ENCODE data around the gene LRRC56.

The LRRC56 gene

GRCh38 chr11:536841-537621 is at the start of gene LRRC56:
LRRC56 (plus strand) TSS chr11:537527; CDS start chr11:540685, 3,158 bp downstream.
- DNase-seq (ENCODE audit: extremely low read depth in 1 of 2, low read depth in 1 of 2), result peak; percentile 82 to 90

DNA sequence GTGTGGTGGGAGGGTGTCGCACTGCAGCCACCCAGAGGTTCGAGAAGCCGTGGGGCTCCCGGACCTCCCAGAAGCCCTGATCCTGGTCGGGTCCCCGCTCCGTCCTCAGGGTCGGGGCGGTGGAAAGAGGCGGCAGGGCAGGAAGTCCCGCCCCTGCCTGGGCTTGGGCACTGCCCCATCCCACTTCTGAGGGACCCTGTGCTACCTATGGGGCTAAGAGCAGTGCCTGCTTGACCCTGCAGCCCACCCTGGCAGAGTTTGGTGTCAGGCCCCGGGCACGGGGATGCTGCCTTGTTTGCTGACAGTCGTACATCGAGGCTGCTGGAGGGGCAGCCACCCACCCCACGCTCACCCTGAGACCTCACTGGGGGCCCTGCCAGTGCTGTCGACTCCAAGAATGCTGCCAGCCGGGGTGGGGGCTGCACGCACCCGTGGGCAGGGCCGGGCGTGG is 49.7 kb upstream of the LRRC56 start:
- no peak for DNase-seq (ENCODE audit: extremely low read depth in 1 of 2, low read depth in 1 of 2)

GRCh38 chr11:488062-488461 is 49.3 kb upstream of the LRRC56 start:
- no peak for DNase-seq (ENCODE audit: extremely low read depth in 1 of 2, low read depth in 1 of 2)

DNA sequence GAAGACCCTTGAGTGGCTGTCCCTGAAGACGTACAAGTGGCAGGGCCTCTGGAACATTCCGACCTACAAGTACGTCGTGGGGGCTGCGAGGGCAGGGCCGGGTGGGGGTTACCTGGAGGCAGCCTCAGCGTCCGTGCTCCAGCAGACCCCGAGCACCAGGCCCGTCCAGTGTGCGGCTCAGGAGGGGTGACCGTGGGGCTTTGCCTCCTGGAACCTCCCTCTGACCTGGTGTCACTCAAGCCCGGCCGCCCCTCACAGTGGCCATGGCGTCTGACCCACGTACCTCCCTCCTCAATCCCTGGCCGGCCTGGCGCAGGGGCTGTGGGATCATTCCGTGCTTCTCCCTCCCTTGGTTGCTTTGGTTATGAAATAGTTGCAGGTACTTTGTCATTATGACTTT is 48.7 kb upstream of the LRRC56 start:
- DNase-seq (ENCODE audit: extremely low read depth in 1 of 2, low read depth in 1 of 2), result no peak

DNA sequence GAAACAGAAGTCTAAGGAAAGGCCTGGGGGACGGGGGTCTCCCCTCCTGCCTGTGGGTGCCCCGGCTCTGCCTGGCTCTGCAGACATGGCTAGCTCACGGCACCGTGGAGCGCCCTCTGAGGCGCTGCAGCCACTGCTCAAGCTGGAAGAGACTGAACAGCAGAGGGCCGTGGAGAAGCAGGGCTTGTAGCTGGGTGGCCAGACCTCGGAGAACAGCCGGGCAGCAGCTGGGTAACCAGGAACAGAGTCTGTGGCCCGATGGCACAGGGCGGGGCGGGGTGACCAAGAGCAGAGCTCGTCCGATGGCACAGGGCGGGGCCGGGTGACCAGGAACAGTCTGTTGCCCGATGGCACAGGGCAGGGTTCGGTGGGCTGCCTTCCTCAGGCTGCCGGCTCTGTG is 48.3 kb upstream of the LRRC56 start:
- no peak for DNase-seq (ENCODE audit: extremely low read depth in 1 of 2, low read depth in 1 of 2)

DNA sequence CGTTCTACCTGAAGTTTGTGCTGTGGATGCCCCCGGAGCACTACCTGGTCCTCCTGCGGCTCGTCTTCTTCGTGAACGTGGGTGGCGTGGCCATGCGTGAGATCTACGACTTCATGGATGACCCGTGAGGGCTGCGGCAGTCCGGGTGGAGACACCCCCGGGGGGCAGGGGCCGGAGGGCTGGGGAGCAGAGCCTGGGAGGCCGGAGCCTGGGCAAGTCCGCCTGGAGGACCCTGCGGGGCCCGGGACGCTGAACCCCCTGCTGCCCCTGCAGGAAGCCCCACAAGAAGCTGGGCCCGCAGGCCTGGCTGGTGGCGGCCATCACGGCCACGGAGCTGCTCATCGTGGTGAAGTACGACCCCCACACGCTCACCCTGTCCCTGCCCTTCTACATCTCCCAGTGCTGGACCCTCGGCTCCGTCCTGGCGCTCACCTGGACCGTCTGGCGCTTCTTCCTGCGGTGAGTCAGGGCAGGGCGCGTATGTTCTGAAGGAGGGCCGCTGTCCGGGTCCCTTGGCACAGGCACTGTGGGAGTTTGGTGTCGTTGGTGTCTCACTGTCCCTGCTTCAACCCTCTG is 47.6 kb upstream of the LRRC56 start:
- no peak for DNase-seq (ENCODE audit: extremely low read depth in 1 of 2, low read depth in 1 of 2)

DNA sequence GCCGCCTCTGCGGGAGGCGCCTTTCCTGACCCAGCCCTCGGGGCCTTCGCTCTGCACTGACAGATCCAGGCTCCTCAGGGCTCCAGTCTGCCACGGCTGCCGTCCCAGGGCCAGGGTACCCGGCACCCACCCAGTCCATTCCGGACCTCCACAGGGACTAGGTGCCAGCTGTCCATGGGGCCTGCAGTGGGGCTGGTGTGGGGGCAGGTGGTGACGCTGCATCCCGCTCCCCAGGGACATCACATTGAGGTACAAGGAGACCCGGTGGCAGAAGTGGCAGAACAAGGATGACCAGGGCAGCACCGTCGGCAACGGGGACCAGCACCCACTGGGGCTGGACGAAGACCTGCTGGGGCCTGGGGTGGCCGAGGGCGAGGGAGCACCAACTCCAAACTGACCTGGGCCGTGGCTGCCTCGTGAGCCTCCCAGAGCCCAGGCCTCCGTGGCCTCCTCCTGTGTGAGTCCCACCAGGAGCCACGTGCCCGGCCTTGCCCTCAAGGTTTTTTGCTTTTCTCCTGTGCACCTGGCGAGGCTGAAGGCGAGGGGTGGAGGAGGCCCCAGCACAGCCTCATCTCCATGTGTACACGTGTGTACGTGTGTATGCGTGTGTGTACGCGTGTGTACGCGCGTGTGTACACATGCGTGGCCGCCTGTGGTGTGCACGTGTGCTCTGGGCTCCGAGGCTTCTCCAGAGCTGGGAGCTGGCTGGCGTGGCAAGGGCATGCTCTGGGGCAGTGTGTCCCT is 47.0 kb upstream of the LRRC56 start:
- DNase-seq (ENCODE audit: extremely low read depth in 1 of 2, low read depth in 1 of 2), result no peak

- DNase-seq (ENCODE audit: extremely low read depth in 1 of 2, low read depth in 1 of 2), result no peak
Observed at GRCh38 chr11:490930-491260, 46.4 kb upstream of the LRRC56 start.

- DNase-seq (ENCODE audit: extremely low read depth in 1 of 2, low read depth in 1 of 2), result no peak
Observed at GRCh38 chr11:491358-491757, 46.0 kb upstream of the LRRC56 start.

DNA sequence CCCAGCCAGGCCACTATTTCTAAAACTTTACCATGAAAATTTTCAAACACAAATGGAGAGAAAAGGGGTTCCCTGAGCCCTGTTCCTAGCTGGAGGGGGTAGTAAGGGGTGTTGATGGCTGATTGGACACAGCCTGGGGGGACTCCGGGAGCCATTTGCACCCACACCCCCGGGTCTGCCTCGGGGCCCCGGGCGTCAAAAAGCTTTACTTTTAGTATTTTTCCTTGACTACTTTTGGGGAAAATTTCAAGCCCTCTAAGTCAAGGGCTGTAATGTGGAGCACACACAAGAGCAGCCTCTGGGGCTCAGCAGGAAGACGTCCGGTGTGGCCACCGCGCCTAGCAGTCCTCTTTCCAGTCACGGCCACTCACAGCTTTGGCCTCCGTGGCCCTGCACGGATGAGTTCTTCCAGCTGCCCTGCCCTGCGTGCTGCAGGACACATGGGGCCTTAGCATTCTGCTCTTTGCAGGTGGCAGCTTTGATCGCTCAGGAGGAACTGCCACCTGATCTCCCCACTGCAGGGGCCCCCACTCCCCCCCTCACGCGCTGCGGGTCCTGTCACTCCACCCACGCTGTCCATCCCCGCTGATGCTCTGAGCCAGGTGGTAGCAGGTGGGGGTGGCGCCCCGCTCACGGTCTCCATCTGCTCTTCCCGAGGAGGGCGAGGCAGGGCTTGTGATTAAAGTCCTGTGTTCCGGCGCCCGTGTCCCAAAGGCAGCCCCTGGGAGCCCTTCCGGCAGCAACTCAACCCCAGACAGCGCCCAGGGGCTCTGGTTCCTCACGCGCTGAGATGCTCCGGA is 44.7 kb upstream of the LRRC56 start:
- DNase-seq (ENCODE audit: extremely low read depth in 1 of 2, low read depth in 1 of 2), result no peak

DNA sequence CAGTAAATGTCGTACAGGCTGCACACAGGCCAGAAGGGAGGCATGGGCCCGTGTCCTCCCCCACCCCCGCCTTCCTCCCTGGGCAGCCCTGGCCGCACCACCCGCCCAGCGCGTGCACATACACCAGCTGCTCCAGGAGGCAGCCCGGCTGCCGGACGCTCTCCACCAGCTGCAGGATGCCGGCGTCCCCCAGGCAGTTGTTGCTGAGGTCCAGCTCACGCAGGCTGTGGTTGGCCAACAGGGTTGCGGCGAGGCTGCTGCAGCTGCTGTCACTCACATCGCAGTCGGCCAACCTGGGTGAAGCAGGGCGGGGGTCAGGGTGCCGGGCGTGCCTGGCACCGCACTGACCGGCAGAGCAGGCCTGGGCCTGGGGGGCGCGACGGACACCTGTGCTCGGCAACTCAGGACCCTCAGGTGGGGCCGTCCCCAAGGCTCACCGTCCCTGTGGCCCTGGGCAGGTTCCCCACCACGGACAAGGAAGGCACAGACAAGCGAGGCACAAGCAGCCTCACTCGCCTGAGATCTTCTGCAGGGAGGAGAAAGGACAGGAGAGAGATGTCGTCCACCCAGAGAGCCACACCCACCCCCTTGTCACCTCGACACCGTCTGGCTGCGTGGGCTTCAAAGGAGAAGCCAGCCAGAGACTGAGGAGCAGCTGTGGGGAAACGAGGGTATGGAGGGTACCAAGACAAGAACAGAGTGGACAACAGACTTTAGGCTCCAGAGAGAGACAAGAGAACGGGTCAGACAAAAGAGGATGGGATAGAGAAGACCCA is 42.4 kb upstream of the LRRC56 start:
- DNase-seq (ENCODE audit: extremely low read depth in 1 of 2, low read depth in 1 of 2), result no peak

GRCh38 chr11:495537-495931 is 41.8 kb upstream of the LRRC56 start:
- no peak for DNase-seq (ENCODE audit: extremely low read depth in 1 of 2, low read depth in 1 of 2)

DNA sequence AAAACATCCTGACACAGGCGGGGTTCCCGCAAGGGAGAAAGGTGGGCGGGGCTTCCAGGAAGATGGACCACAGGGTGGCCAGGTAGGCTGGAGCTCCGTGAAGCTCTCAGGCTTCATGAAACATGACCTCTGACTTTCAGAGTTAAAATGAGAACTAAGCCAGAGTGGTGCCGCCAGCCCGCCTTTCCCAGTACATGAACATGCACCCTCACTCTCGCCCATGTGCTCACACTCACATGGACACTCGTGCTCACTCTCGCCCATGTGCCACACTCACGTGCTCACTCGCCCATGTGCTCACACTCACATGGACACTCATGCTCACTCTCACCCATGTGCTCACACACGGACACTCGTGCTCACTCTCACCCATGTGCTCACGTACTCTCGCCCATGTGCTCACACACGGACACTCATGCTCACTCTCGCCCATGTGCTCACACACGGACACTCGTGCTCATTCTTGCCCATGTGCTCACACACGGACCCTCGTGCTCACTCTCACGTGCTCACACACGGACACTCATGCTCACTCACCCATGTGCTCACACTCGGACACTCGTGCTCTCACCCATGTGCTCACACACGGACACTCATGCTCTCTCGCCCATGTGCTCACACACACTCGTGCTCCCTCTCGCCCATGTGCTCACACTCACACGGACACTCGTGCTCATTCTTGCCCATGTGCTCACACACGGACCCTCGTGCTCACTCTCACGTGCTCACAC is 40.3 kb upstream of the LRRC56 start:
- no peak for DNase-seq (ENCODE audit: extremely low read depth in 1 of 2, low read depth in 1 of 2)

DNA sequence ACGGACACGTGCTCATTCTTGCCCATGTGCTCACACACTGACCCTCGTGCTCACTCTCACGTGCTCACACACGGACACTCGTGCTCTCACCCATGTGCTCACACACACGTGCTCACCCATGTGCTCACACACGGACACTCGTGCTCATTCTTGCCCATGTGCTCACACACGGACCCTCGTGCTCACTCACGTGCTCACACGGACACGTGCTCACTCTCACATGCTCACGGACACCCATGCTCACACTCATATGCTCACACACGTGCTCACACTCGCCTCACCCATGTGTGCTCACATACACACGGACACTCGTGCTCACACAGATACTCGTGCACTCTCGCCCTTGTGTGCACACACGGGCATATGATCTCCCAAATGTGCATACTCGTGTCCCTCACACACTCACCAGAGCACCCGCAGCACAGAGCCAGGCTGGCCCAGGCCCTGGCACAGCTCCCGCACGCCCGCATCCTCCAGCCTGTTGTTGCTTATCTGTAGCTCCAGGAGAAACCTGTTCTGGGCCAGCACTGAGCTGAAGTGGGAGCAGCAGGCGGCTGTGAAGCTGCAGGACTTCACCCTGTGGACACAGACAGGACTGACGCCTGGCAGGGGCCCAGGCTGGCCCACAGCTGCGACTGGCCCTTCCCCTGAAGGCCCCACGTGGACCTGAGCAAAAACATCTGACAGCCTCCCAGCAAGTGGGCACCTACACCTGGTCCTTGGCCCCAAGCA is 39.6 kb upstream of the LRRC56 start:
- DNase-seq (ENCODE audit: extremely low read depth in 1 of 2, low read depth in 1 of 2), result no peak

GRCh38 chr11:498297-499181 is 38.8 kb upstream of the LRRC56 start:
- no peak for DNase-seq (ENCODE audit: extremely low read depth in 1 of 2, low read depth in 1 of 2)

DNA sequence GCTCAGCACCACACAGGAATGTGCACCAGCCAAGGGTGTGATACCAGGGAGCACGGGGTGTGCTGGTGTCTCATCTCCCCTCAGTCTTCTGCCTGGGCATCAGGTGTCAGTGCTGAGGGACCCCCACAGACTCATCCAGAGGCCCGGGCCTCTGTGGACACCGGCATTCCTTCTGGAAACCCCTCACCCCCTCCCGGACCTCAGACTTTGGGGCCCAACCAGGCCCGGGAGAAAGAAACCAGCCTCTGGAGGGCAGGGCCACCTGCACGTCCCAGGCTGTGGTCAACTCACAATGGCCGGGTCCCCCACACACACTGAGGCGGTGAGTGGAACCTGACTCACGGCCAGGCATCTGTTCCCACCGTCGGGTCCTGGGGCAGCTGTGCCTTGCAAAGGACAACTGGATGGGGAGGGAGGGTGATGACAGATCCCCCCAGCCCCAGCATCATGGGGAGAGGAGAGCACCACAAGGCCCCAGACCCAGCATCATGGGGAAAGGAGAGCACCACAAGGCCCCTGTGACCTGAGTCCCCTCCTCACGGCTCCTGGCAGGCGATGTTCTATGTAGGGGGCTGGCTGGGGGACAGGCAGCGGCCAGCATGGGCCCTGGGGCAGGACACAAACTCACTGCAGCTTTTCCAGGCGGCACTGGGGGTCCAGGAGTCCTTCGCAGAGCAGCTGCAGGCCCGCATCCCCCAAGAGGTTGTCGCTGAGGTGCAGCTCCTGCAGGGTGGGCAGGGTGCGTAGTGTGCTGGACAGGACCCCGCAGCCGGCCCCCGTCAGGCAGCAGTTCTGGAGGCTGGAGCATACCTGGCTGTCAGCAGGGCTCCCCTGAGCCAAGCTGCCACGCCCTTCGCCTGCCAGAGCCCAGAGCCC is 37.9 kb upstream of the LRRC56 start:
- no peak for DNase-seq (ENCODE audit: extremely low read depth in 1 of 2, low read depth in 1 of 2)

GRCh38 chr11:501001-501682 is 36.2 kb upstream of the LRRC56 start:
- DNase-seq (ENCODE audit: extremely low read depth in 1 of 2, low read depth in 1 of 2), result no peak
